HS-27A (cell line): ENCODE measurements around the gene PTGFRN.

Experiments used
- DNase-seq: peaks from one replicate; pipeline ENCODE4 v3.0.0-alpha.2; 2012; ENCODE audit warnings: low read depth, missing footprints

PTGFRN gene

DNA sequence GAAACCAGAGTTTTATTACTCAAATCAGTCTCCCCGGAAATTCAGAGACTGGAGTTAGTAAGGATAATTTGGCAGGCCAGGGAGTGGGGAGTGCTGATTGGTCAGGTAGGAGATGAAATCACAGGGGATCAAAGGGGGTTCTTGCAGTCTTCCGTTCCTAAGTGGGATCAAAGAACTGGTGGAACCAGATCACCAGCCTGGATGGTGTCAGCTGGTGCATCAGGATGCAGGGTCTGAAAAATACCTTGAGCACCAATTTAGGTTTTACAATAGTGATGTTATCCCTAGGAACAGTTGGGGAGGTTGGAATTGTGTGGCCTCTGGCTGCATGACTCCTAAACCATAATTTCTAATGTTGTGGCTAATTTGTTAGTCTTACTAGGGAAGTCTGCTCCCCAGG lies 90.4 kb downstream of the PTGFRN start:
- no peak for DNase-seq

DNA sequence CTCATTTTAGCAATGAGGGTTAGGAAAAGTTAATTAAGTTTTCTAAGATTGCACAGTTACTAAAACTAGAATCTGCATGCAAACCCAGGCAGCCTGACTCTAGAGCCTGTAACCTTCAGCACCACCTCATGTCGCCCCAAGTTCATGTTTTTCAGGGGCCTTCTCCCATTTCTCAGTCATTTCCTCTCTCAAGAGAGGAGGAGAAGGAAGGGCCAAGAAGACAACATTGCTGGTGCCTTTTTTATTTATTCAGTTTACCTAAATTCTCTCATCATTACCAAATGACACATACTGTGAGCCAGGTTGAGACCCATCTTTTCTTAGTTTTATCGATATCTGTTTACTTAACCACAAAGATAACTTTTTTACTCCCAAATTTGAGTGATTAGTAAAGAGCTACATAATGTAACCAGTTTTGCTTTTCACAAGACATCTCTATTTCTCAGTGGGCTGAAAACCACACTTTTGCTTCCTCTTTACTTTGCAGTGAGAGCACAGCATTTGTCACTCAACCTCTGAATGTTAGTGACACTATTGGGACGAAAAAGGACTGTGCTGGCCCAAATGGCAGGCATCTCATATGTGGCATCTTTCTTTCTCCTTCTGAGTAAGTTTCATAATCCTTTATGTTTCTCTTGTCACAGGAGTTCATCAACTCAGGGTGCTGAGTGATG lies 91.7 kb downstream of the PTGFRN start, which contains the start of gene CD101:
TSS of gene CD101 (plus strand) at position 507 of the 674 bp plus-strand sequence. CDS start at position 565, 58 bp downstream.
- DNase-seq, result no peak

GRCh38 chr1:117003223-117003875 lies 93.6 kb downstream of the PTGFRN start:
- DNase-seq, result no peak

DNA sequence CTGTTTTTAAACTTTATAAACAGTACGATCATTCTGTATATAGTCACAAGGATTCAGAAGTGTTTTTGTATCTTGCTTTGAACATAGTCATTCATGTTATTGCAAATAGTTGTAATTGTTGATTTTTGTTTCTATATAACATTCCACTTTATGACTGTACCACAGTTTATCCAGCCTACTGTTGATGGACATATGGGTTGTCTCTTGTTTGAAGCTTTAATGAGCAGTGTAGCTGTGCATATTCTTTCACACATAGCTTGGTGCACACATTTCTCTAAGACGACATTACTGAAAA lies 98.0 kb downstream of the PTGFRN start:
- DNase-seq, result no peak

DNA sequence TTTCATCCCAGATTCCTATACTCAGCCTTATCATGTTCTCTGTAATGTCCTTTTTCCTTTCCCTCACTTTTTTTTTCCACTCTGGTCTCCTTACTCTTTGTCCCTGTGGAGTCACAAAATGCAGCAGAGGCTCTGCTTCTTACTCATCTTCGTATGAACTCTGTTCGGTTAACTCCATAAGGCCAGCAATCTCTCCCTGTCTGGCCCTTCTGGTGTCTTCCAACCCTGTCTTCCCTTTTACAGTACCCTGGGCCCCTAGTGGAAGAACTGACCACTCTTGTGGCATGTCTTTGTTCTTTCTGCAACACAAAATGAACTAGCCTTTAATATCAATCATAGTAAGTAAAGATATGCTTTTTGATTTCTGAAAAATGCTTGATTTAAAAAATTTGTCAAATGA lies 98.9 kb downstream of the PTGFRN start:
- DNase-seq, result no peak

DNA sequence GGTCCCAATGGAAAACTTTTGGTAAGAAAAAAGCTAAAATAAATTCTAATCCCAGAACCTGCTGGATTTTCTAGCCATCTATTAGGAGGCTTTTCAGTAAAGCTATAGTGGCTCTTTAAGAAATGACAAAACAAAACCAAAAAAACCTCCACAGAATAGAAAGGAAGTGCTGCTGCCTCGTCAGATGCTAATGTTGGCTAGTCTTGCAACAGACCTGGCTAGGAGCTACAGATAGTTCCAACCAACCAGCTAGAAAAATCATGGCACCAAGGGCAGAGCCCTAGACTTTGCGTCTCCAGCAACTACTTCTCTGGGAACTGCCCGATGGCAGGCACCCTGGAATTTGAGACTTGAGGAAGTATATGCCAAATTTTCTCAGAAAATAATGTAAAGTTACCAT lies 99.4 kb downstream of the PTGFRN start:
- no peak for DNase-seq

- DNase-seq, result no peak
These were observed 100.7 kb downstream of the PTGFRN start for GRCh38 chr1:117010310-117010969.

- no peak for DNase-seq
These were observed 101.6 kb downstream of the PTGFRN start for GRCh38 chr1:117011334-117011733.

DNA sequence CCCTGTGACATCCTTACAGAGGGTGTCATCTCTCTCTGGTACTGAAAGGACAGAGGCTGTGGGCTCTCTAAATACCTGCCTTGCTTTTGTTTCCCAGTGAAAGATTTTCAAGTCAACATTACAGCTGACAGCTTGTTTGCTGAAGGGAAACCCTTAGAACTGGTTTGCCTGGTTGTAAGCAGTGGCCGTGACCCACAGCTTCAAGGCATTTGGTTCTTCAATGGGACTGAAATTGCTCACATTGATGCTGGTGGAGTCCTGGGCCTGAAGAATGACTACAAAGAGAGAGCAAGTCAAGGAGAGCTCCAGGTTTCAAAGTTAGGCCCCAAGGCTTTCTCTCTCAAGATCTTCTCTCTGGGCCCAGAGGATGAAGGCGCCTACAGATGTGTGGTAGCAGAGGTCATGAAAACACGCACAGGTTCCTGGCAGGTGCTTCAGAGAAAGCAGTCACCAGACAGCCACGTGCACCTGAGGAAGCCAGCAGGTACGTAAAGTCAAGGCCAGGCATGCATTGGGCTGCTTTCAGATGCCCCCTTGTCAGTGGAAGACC lies 103.7 kb downstream of the PTGFRN start:
- DNase-seq, result no peak

DNA sequence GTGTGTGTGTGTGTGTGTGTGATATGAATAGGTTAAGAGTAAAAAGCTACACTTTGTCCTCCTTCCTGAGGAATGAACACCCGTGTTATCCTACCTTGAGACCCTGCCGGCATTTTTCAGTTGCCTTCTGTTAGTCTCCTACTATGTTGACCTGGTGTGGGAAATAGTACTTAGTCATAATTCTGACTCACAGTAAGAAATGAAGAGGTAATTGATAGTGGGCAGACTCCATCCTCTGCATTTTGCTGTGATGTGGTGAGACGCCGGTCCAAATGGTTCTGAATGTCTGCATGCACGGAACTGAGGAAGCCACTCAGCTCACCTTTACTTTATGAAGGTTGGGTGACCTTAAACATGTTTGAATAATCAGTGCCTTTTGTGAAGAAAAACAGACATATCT lies 104.5 kb downstream of the PTGFRN start:
- DNase-seq, result no peak

DNA sequence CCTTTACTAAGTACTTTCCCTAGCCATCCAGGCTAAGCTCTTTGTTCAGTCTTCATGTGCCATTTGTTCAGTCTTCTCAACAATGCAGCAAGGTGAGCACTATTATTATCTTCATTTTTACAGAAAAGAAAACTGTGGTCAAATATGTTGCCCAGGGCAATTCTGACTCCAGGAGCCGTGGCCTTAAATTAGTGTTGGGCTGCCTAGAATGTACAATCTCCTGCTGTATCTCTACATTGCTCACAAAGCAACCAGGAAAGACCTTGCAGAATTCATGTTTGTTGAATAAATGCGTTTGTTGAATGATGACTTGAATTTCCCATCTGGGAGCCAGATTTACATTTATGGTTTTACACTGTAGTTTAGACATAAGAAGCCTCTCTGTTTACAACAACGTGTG lies 106.0 kb downstream of the PTGFRN start:
- DNase-seq, result no peak

- no peak for DNase-seq
These were observed 107.3 kb downstream of the PTGFRN start for GRCh38 chr1:117017062-117017461.

DNA sequence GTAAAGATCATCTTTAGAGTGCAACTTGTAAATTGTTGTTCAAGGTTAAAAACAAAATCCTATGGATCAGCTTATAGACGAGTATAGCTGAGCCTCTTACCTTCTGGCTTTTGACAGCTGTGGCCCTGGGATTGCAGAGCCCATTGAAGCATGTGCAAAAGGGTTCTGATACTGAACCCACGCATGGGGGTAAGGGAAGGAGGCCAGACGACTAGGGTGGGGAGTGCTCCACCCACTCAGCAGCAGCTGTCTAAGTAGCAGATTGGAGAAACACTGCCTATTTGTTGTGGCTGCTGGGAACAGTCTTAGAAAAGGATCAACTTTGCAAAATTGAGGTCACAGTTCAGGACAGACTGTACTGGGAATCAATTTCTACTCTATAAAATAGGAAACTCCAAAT lies 107.9 kb downstream of the PTGFRN start:
- DNase-seq, result no peak

DNA sequence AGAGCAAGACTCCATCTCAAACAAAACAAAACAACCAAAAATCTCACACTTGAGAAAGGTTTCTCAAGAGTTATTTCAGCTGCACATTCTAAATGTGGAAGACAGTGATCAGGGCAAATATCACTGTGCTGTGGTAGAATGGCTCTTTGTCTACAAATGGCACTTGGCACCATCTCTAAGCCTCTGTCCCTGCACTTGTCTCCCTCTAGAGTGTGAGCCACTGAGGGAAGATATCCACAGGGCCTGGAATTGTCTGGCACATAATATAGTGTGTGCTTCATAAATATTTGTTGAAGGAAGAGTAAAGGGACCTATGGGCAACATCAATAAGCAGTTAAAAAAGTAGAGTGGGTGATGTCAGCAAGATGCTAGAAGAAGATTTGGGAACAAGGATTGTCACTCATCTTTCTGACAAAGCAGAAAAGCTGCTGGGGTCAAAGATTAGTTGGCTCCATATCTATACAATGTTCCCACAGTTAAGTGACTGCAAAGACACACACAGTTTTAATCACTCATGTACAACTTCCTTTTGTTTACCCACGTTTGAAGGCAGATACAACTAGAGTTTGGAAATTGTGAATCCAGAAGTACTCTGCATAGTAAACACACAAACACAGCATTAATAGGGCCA lies 110.9 kb downstream of the PTGFRN start:
- no peak for DNase-seq

DNA sequence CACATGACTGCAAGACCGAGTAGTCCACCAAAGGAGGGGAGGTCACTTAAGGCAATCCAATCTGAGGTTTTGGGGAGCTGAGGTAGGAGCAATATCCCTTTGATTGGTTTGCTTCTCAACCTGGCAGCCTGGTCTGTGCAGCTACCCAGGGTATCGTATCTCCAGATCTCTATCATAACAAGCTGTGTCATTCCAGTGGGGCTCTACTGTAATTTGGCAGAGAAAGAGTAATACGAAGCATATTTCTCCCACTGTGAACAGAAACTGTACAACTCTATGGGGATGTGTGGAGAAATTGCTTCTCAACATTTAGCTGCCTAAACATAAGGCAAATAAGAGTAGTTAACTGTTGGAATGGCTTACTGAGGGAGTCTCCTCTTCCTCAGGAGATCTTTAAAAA lies 112.4 kb downstream of the PTGFRN start:
- DNase-seq, result no peak

GRCh38 chr1:117025568-117025967 lies 115.9 kb downstream of the PTGFRN start:
- DNase-seq, result no peak

DNA sequence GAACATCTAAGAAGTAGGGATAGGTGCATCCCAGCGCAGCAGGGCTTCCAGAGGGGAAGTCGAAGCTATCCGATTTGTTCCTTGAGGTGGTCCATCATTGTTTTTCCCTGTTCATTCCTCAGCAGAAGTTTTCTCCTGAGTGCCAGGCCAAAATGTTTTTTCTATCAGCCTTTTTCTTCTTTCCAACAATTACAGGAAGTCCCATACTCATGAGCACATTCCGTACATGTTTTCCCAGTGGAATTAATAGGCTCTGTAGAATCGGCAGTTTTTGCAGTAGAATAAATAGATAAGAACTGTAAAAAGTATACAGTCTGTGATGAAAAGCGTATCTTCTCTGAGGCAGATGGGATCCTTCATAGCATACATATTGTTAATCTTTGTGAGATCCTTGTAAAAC lies 116.6 kb downstream of the PTGFRN start:
- no peak for DNase-seq

DNA sequence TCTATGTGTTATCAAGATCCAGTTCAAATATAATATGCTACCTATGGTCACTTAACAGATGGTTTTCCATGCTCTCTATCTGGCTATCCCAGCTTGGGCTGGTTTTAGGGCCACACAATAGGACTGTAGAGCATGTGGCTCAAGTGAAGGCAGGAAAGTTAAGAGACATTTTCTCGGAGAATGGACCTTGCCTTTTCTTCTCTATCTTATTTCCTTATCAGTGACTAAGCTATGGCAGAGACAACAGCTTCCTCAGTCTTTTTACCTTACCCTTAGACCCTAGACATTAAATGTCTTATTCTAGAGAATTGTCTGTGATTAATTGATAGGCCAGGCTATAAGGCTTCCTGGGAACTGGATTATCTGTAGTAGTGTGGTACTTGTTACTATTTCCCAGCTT lies 120.0 kb downstream of the PTGFRN start:
- DNase-seq, result no peak

DNA sequence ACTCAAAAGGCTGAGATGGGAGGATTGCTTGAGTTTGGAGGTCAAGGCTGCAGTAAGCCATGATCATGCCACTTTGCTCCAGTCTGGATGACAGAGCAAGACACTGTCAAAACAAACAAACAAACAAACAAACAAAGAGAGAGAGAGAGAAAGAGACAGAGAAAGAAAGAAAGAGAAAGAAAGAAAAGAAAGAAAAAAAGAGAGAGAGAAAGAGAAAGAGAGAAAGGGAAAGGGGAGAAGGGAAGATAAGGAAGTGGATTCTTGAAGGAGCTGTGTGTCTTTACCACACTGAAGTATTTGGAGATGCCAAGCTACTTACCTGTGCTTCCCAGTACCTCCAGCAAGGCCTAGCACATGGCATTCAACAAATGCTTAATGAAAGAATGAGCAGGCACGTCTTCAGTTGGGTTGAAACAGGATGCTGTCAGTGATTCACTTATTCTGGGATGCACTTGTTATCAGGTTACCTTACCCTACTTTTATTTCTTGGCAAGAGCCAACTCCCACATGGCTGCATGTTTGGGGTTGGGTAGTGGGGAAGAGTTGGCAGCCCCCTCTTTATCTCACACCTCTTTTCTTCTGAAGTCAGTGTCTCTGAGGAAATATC lies 120.7 kb downstream of the PTGFRN start:
- no peak for DNase-seq

DNA sequence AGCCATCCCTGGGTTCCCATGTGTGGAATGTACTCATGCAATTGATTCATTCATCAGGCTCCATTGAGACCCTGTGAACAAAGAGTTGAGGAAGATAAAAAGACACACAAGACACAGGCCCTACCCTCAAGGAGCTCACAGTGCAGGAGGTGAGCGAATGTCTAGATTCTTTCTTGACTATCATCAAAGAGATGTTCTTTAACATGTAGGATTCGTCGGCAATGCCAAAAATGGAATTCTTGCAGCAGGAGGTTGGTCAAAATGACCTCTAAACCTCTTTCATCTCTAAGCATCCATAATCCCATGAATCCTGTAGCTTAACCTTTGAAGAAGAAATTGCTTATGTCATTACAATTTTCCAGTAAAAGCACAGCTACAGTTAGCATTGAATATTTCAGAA lies 122.5 kb downstream of the PTGFRN start:
- no peak for DNase-seq

GRCh38 chr1:117032681-117033539 lies 123.2 kb downstream of the PTGFRN start:
- DNase-seq, result no peak
